Effector CD4-positive, alpha-beta T cell (primary cell): ENCODE results near the gene GALNT13.

Experiments
- DNase-seq: peaks from one replicate; pipeline ENCODE4 v3.0.0-alpha.2; 2020

Gene GALNT13

DNA sequence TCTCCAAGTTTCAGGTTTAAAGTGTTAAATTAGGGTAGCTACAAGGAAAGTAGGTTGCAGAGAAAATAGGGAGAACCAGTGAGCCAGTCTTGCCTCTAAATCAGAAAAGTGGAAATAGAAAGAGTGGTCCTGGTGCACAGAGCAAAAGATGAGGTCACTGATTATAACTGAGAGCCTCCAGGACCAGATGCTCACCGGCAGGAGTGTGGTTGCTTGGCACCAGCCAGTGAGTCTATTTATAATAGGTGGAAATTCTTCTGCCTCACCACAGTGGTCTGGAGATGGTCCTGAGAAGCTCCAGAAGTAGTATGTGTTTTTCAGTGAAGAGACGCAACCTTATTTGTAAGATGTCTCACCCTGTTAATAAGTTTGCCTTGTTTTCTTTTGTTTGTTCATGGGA lies 452.9 kb downstream of the GALNT13 start:
- DNase-seq: no peak

DNA sequence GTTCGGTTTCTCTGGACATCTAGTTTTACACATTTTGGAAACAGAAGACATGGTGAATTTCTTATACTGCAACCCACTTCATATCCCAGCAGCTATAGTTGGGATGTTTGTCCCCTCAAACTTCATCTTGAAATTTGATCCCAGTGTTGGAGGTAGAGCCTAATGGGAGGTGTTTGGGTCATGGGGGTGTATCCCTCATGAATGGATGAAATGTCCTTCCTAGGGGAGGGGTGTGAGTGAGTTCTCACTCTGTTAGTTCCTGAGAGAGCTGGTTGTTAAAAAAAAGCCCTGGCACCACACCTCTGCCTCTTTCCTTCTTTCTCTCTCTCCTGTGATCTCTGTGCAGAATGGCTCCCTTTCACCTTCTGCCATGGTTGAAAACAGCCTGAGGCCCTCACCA lies 457.8 kb downstream of the GALNT13 start:
- no peak for DNase-seq

DNA sequence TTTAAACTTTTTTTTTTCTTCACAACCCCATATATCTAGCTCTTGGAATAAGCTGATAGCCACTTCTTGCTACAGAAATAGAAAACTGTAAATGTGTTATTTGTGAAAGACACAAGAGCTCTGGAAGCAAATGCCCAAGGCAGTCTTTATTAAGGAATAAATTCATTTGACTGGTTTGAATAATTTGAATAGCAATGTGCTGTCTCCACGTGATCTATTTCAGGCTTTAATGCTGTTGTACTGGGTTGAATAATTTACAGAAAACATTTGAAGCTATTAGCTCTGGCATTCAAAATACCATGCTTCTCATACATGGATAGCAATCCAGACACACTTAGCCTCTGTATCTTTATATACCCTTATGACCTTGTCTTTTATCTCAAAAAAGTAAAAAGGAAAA lies 460.1 kb downstream of the GALNT13 start:
- DNase-seq: no peak

DNA sequence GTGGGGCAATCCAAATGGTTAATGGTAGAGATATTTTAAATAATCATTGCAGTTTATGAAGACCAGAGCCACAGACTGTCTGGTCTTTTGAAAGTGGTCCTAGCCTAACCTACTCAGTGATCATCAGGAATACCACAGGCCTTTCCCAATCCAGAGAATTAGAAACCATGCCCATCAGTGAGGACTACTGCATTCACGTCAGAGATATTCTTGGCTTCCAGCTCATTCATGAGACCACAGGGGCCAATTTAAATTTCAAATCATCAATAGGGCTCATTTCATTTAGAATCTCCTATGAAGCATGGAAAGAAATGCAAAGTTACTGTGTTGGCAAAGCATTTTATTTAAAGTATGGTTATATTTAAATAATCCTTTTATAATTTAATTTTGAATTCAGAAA lies 464.5 kb downstream of the GALNT13 start:
- no peak for DNase-seq

DNA sequence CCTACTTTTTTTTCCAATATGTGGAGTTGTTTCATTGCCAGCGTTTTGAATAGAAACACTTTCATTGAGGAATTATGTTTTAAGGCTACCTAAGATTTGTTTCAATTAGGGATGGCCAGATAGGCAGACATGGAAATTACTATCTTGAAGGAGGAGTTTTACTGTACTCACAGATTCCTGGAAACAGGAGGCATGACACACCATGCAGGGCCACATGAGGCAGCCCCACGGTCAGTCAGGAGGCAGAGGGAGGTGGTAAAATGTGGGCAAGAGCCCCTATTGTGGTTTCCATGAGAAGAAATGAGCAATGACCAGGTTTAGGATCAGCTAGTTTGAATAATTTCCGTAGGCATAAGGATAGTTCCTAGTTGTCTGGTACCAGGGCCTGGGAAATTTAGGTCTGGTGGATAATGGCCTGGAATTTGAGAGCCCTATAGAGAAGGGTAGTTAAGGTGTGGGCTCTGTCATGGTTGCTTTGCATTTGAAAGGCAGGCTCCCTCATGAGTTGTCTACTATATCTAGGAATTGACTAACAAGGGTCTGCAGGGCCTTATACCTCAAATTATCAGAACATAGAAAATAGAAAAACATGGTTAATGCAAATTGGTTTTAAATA lies 466.7 kb downstream of the GALNT13 start:
- DNase-seq: no peak

DNA sequence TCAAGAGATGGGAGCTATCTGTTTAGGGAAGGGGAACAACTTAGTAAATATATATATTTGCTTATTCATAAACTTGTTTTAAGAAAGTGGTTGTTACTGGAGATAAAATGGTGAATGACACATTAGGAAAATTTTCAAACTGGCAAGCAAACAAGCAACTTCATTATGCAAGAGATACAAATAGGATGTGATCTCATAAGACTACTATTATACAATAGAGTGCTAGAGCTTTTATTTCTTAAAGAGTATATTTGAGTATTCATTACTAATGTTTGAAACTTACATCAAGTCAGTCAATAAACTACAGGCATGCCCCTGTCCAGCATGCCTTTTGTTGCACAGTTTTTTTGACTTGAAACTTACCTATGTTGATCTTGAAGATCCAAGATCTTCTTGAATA lies 471.6 kb downstream of the GALNT13 start:
- DNase-seq: no peak

DNA sequence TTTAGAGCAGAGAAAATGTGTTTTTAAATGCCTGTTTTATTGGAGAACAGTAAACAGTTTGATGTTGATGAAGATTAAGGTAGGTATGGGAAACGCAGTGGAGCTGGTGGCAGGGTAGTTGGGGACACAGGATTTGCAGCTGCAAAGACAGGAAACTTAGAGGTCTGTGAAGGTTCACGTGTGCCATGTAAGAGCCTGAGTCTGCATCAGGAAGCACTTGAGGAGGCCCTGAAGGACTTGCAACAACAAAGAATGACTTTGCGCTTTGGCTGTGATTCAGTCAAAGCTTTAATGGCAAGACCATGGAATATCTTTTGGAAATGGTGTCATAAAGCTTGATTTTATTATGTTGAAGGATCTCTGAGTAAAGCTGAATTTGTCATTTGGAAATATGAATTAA lies 479.2 kb downstream of the GALNT13 start:
- DNase-seq: no peak

DNA sequence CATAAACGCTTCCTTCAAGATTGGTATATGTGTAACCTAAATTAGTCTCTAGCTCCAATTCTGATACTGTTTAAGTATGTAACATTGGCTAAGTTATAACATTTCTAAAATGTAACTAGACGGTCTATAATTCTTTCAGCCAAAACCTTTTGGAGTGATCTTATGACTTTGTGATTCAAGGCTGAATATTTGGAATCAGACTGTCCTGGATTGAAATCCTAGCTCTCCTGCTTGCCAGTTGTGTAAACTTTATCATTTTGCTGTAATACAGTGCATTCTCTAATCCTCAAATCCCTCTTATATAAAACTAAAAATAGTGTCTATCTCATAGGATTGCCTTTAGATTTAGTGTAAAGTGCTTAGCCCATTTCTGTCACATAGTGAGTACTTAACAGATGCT lies 489.6 kb downstream of the GALNT13 start:
- DNase-seq: no peak

DNA sequence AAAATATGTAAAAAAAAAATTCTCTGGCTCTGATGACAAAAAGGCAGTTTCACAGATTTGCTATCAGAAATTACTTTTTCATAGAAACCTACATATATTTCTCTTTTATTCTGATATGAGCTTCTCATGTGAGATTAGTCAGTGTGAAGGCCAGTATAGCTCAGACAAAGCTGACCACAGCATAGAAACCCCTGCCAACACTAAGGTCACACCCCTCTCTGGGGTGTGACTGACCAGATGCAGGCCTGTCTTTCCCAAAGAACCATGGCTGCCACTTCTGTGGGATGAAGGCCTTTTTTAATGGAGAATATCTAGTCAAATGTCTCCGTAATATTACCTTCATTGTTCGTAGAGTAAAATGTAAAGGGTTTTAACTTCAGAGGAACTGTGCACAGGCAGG lies 496.4 kb downstream of the GALNT13 start:
- no peak for DNase-seq

DNA sequence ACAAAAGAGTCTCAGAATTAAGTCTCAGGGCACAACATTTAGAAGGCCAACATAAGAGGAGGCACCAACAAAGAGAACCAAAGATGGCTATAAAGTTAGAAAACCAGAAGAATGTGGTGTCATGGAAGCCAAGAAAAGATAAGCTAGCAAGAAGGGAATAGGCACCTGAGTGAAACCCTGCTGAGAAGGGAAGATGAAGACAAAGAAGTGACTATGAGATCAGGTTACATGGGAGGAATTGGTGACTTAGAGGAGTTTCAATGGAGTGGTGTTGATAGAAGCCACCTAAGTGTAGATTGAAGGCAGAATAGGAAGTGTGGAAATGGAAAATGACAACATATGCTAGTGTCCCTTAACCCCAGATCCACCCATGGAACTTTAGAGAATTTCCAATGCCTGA lies 499.2 kb downstream of the GALNT13 start:
- no peak for DNase-seq

DNA sequence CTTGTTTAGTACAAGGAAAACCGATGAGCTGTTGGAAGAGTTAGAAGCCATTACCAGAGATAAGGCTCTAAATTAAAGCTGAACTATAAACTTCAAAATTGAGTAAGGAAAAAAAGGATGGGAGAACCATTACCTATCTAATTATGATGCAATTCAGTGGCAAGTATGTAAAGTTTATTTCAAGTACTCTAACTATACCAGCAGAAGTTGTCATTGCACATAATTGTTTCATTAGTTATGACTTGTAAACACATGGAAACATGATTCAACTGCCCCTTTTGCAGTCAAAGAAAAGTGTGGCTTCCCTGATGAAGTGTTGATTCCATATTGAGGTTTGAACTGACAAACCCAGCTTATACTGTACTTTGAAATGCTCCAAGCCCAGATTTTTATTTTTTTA lies 502.7 kb downstream of the GALNT13 start:
- DNase-seq: no peak

DNA sequence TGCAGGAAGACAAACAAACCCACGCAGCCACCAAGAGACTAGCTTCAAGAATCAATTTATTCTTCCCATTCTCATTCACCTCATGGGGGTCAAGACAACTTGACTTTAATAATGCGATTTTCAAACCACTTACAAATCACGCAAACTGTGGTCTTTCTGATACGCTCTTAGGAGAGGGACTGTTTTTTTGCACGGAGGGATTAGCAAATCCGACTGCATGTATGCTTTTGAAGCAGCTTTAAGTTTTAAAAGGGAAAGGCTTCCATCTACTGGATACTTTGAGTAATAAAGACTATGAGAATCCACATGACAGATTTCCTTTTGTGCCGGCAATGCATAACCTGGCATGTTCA lies 503.8 kb downstream of the GALNT13 start:
- no peak for DNase-seq

DNA sequence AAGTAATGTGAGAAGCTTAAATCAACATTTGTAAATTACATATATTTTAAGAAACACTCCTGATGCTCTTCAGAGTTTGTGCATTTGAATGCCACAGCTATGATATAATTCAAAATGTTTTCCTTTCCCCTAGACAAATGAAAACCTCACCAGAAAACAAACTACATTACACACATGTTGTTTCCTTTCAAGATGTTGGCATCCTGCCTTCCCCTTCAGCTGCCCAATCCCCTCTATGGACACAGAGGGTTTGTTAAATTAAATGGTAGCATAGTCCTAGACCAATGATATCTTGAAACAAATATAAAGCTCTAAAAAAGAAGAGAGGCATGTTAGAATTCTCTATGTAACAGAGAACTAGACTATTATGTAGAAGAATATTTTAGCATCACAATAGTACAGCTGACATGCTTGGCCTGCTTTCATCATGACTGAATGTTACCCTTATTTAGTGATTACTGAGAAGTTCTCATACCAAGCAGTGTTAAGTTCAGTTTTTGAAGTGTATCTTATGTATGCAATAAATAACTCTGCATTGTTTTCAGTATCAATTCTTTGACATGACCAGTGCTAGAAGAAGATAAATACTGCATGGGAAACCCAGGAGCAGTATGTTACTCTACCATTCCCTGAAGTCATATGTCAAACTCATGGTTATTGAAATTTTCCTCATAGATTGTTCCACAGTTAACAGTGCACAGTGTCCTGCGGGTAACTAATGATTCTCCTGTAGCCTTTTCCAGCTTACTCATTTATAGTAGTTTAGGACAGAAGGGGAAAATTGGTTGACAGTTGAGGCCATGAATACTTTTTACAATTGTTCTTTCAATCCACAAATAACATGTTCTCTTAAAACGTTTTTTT lies 510.4 kb downstream of the GALNT13 start:
- no peak for DNase-seq

DNA sequence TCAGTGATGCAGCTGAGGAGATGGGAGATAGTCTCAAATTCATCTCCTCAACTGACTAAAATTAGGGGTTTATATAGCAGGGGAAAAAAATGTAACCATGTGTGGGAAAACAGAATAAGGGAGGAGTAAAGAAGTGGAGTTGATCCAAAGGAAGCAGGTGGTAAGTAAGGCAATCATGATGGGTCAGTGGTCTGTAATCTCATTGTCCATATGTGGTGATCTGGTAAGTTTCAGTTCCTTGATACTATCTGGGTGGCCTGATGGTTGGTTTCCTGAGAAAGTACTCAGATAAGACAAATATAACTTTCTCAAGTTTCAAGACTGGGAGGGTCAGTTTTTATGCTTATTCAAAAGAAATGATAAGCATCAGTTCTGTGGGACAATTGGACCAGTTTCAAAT lies 514.5 kb downstream of the GALNT13 start:
- no peak for DNase-seq

DNA sequence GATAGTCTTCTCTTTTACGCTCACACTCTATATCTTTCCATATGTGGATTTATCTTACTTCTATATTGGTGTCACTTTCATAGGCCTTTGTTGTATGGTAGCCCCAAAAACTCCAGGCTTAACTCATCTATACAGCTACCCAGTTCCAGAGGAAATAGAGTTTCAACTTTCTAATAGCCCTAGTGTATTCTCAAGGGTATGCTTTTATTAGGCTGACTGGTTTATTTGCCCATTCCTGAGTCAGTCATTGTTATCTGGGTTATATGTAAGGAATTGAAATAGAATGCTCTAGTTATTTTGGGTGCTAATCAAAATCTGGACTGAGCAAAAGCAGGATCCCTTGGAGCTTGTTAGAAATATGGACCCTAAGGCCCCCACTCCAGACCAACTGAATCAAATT lies 519.3 kb downstream of the GALNT13 start:
- no peak for DNase-seq

DNA sequence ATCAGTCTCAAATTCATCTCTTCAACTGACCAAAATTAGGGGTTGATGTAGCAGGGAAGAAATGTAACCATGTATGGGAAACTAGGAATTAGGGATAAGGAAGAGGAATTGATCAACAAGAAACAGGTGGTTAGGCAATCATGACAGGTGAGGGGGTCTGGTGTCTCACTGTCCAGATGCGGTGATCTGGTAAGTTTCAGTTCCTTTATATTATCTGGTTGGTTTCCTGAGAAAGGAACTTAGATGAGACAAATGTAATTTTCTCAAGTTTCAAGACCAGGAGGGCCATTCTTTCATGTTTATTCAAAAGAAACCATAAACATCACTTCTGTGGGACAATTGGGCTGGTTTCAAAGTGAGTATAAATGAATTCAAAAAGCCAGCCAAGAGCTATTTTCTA lies 520.5 kb downstream of the GALNT13 start:
- no peak for DNase-seq

DNA sequence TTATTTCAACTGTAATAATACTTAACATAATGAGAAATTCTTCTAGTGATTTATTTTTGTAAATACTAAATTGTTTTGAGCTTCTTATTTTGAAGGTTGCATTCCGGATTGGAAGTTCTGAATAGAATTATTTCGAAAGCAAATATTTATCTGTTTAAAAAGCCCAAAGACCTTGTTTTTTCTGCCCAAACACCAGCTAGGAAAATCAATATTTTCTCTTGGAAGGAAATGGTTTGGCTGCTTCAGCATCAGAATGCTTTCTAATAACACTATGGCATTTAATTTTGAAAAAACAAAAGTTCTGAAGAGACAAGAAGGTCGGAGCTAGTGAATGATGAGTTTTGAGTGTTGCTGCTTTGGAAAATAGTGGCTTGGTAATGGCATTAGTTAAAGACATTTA lies 522.9 kb downstream of the GALNT13 start:
- no peak for DNase-seq

DNA sequence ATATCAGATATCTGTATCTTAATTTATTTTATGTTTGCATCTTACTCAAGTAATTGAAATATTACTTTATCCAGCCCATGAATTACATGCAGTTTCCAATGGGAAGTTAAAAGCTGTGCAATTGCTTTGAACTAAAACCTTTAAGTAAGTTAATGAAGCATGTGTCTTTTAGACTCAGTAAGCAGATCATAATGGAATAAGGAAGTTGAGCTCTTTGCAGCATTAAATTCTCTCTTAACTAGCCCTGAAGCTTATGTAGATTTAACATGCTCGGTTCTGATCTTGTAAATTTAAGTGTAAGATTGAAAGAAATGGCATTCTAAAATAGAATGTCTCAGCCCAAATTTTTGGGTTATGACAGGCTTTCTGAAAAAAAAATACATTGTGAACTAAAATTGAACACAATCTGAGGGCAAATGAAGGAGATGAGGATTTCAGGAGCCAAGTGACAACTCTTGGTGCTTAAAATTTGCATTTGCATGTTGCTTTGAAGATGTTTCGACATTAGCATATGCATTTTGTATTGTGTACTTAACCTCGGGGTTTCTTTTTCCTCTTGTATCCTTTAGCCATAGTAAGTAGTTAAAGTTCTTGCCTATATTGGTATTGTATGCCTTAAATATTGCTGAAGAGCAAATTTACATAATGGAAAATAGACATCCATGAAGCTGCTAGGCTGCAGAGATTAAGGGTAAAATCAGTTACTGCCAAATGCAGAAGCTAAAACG lies 529.0 kb downstream of the GALNT13 start:
- DNase-seq: no peak

DNA sequence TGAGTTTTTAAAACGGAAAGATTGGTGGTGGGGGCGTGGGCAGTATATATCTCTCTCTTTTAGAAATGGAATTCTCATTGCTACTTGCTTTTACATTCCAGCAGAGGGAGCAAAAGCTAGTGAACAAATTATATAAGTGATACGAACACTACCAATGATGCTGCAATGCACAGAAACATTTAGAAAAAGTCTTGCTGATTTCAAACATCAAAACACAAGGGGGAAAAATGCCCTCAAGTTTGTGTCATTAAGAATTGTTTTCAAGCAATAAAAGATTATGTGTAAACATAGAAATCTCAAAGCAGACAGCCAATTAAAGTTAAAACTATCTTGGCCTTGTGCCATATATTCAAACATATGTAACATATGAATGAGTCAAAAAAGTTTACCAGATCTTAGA lies 530.5 kb downstream of the GALNT13 start:
- no peak for DNase-seq

DNA sequence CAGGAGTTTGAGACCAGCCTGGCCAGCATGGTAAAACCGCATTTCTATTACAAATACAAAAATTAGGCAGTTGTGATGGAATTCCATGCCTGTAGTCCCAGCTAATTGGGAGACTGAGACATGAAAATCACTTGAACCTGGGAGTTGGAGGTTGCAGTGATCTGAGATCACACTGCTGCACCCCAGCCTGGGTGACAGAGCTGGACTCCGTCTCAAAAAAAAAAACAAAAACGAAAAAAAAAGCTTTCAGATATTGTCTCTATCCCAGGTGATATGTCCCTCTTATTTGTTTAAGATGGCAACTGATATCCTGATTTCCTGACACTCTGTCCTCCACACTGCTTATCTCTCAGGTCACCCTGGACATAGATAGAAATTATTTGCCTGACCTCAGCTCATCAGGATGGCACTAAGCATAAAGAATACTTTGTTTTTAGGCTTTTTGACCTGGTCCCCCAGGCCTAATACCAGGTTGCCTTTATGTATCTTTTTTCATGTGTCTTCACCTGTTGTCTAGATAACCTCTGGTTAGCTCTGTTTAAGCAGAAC lies 531.6 kb downstream of the GALNT13 start:
- no peak for DNase-seq

DNA sequence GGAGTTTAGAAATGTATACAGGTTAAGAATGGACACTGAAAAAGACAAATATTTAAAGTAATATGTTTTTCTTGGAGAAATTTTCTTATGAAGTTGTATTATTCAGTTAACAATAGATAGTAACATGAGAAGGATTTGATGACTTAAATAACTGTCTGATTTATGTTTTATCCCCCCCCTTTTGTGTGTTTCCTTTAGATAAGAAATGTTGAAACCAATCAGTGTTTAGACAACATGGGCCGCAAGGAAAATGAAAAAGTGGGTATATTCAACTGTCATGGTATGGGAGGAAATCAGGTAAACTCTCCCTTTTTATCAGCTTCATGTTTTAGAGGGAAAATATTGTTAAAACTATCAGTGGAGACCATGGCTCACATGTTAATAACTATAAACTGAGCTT lies 537.1 kb downstream of the GALNT13 start:
- DNase-seq: no peak

DNA sequence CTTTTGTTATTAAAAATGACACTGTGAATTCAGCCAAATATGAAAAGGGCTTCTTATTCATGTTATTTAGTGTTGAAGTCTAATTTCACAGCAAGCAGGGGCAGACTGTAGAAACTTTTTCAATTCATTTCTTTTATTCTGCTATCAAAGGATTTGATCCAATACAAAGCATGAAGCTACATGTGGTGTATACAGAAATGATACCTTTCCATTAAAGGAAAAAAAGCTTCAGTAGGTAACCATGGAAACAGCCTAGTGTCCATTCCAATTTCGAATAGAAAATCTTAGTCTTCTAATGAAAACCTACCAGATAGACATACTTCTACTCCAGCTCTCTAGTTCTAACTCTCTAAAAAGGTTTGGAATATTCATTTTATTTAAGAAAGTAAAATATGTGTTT lies 550.5 kb downstream of the GALNT13 start:
- DNase-seq: no peak

DNA sequence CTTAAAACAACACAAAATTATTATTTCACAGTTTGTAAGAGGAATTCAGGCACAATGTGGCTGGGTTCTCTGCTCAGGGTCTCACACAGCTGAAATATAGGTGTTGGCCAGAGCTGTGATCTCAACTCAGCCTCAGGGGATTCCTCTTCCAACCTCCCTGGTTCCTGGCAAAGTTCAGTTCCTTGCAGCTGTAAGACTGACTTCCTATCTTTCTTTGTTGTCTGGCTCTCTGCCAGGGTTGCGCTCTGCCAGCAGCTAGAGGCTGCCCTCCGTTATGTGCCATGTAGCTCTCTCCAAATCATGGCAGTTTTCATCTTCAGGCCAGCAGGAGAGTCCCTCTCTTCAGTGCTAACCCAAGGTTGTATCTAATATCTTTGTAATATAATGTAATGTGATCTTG lies 554.3 kb downstream of the GALNT13 start:
- DNase-seq: no peak

DNA sequence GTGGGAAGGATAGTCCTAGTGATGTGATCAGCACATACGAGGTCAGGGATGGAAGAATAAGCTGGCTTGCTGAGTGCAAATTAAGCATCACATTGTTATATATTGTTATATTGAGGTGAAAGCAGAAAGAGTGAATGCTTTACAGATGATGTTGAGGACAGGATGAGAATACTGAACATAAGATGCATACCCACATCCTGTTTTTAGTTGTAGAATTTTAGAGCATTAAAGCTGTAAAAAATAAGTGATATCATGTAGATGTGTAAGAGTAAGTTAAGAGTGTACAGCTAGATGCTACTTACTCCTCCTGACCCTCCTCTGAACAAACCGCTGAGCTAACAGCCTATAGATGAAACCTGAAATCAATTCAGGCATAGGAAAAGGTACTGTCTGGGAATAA lies 555.7 kb downstream of the GALNT13 start:
- no peak for DNase-seq
